Esophagus squamous epithelium (tissue), 4 donors: ENCODE results near the gene CDH8.
"Not testable (repeated sequence)": the region's sequence is repeated elsewhere in the genome, so short reads cannot be mapped to it uniquely, and the experiment has no call there.

Source experiments
- CTCF ChIP-seq, 6 experiments: fragments of 450-650 bp in 4 of 6; fragments of 200-600 bp in 2 of 6; sonication (generic) in 2 of 6; IDR thresholded peaks; one replicate each; pipeline ENCODE4 v1.5.1; 2016 to 2019; ENCODE audit warnings: antibody characterized with exemption in 6 of 6, mild to moderate bottlenecking in 4 of 6, moderate library complexity in 4 of 6
- POLR2A ChIP-seq, 4 donors: fragments of 450-650 bp; IDR thresholded peaks; one replicate each; pipeline ENCODE4 v1.6.1; 2017; ENCODE audit warnings: antibody characterized with exemption in 4 of 4, mild to moderate bottlenecking in 4 of 4, moderate library complexity in 3 of 4

GRCh38 chr16:61801217-61801616, 235.0 kb downstream of the CDH8 start:
- TF ChIP-seq CTCF, POLR2A (IDR thresholded peaks at IDR 0.05): not testable (repeated sequence)
